GM21576 (cell line): Measurements from ENCODE around the gene PTPRN2.
"Not testable (repeated sequence)": the region's sequence is repeated elsewhere in the genome, so short reads cannot be mapped to it uniquely, and the experiment has no call there.

Source experiments
- ATAC-seq: cut with Tn5 transposase; IDR thresholded peaks from one replicate; pipeline ENCODE4 v1.9.1; 2021; ENCODE audit warnings: mild to moderate bottlenecking, moderate library complexity; ENCODE audit not compliant: unreplicated experiment

PTPRN2 gene

DNA sequence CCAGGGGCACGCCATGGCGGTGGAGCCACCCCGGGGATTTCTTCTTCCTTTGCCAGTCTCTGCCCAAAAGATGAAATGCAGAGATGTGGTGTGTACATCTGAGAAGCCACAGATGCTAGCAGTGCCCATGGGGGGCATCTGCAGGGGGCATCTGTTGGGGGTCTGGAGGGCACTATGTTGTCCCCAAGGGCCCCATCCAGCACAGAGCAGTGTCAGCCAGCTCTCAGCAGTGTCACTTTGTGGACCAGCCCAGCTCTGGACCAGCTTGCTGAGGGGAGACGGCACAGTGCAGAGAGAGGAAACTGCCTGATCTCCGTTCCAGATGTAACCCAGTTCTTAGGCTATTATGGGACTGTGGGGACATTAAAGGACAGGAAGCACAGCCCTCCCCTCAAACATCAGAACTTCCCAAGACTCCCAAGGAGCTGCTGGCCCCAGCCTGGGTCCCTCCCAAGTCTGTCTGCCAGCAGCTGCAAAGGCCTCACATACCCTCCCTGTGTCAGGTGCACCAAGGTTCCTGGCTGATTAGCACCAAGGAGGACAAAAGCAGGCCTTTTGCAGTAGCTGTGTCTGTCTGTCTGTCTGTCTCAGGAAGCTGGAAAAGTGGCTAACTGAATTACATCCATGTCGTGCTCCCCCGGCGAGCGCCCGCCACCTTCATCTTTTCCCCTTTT, 536.5 kb downstream of the PTPRN2 start:
- ATAC-seq: no peak

DNA sequence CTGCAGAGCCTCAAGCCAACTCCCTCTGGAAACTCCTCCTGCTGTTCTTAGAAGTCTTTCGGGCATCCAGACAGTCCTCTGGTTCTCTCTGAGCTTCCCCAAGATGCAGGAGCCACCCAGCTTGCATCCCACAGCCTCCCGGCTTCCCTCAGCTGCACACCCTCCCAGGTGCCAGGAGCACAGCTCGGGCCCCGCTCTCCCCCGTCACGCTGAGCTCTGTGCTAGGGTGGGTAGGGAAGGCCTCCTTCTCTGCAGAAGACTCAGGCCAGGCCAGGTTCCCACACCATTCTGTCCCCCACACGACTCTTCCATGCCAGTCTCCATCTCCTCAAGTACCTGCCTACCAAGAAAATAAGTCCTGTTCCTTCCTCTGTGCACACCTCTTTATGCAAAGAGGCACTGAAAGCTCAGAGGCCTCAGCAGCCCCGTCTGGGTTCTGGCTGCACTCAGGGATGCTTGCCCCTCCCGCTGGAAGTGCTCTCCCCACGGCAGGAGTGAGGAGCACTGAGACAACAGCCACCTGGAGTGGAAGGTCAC, 537.1 kb downstream of the PTPRN2 start:
- no peak for ATAC-seq

DNA sequence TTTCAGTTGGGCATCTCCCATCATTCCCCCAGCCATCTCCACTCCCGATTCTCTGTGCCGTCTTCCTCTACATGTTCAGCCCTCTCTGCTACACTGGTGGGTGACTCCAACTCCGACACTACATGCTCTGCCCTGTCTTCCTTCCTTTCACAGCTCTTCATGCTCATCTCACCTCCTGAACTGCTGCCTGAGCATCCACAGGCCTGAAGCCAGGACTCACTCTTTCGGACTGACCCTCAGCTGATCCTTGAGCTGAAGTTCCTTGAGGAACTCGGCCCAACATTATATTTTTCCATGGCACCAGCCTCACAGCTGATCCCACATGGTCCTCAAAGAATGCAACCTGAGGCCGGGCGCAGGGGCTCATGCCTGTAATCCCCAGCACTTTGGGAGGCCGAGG, 538.4 kb downstream of the PTPRN2 start:
- ATAC-seq: no peak

DNA sequence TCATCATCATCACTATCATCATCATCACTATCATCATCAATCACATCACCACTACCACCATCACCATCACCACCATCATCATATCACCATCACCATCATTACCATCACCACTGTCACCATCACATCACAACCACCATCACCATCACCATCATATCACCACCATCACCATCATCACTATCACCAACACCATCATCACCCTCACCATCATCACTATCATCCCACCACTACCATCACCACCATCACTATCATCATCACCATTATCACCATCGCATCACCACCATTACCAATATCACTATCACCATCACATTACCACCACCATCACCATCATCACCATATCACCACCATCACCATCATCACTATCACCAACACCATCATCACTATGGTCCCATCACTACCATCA, 539.1 kb downstream of the PTPRN2 start:
- no peak for ATAC-seq

DNA sequence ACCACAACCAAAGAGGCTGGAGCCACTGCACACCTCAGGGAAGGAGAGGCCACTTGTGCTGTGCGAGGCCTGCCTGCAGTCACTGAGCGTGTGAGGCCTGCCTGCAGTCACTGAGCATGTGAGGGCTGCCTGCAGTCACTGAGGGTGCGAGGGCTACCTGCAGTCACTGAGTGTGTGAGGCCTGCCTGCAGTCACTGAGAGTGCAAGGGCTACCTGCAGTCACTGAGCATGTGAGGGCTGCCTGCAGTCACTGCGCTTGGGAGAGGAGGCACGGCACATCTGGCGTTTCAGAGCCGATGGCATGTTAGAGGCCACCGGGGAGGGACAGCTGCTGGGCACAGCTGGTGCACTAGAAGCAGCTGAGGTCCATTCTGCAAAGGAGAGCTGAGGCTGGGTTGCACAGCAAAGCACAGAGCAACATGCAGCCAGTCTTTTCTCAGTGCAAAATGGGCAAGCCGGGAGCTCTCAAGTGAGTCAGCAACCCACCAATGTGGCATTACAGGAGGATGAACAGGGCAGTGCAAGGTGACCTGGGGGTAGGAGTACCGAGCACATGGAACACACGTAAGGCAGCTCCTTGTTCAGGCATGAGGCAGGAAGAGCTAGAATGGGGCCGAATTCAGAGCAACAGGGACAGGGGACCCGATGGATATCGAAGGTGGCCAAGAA, 540.1 kb downstream of the PTPRN2 start:
- ATAC-seq: no peak

DNA sequence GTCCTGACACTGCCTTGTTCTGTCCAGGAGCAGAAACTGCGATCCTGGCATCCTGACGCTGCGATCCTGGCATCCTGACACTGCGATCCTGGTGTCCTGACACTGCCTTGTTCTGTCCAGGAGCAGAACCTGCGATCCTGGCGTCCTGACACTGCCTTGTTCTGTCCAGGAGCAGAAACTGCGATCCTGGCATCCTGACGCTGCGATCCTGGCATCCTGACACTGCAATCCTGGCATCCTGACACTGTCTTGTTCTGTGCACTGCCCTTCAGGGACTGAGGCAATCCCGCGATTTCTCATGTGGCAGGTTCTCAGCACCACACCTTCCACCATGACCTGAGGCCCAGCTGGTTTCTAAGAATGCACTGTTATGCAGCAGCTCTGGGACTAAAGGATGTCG, 541.4 kb downstream of the PTPRN2 start:
- ATAC-seq: not testable (repeated sequence)

DNA sequence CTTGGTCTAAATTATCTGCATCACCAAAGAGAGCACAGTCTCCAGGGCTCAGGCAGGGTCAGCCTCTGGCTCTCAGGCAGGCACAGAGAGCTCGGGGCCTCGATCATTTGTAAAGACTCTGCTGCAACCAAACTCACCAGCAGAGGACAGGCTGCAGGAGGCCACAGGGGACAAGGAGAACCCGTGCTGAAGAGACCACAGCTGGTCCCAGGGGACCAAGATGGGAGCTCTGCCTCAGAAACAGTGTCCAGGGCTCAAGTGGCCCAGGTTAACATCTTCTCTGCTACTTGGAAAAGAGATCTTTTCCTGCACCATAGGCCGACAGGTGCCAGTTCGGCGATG, 543.2 kb downstream of the PTPRN2 start:
- ATAC-seq: no peak

DNA sequence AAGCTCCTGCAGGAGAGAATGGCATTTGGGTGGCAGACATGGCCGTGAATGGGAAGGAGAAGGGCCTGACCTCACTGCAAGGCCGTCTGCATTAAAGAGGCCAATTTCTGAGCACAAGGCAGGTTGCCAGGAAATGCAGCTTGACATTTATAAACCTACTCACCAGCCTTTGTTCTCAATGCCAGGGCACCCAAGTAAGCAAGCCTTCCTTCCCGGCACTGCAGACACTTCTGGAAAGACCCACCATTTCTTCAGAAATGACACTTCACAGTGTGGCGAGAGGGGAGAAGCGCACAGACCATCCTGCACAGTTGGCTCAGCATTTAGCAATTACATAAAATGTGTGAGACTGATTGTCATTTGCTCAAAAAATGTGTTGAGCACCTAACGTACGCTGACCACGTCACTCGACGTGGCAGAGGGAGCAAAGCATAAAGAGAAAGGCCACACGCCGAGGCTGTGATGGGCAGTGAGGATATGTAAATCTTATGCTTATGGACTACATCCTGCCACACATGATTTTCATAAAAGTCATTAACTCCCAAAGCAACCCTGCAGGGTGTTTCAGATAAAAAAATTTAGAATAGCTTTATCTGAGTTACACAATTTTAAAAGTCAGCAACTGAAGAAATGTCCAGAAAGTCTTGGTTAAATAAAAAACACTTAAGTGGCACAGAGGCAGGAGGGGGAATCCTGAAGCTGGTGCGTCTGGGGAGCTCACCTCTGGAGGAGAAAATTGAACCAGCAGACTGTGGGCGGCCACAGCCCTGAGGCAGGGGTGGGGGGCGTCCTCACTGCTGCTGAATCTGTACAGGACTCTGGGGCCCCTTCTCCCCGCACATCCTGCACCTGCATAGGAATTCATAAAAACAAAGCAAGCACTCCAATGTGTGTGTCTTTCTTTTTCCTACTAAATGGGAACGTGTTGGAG, 543.8 kb downstream of the PTPRN2 start:
- no peak for ATAC-seq

DNA sequence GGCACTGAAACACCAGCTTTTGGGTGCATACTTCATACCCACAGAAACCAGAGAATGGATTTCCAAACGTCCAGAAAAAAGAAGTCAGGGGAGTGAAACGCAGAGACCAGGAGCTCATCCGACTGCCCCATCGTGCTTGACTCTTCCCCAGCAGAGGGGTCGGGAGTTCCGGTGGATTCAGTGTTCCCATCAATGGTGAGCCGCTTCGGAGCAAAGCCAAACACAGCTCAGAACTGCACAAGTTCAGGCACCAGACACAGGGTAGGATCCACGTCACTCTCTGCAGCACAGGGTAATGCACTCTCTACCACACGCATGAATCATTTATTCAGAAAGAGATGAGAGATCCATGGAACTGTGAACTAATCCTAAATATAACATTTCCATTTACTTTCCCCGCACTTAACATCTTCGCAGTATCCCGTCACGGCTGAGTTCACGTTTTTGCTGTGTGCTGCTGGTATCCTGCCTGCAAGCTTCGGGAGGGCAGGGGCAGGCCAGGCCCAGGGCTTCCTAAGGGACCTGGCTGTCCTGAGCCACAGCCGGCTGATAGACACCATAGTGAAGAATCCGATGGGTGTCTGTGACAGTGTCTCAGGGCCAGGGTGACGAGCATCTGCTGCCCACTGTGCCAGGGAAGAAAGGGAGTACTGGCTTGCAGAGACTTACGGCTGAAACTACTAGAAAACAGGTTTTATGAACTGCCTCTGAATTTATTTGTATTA, 545.3 kb downstream of the PTPRN2 start:
- no peak for ATAC-seq

DNA sequence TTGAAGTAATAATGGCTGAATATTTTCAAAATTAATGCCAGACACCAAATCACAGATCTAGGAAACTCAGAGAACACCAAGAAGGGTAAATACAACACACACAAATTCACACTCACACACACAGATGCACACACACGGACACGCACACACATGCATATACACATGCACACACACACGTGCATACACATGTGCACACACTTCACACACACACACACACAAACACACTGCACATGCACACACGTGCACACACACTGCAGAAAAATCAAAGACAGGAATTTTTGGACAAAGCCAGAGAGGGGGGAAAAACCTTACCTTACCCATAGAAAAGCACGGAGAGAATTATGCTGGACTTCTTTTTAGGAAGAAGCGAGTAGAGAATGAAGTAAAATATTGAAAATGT, 547.4 kb downstream of the PTPRN2 start:
- no peak for ATAC-seq

DNA sequence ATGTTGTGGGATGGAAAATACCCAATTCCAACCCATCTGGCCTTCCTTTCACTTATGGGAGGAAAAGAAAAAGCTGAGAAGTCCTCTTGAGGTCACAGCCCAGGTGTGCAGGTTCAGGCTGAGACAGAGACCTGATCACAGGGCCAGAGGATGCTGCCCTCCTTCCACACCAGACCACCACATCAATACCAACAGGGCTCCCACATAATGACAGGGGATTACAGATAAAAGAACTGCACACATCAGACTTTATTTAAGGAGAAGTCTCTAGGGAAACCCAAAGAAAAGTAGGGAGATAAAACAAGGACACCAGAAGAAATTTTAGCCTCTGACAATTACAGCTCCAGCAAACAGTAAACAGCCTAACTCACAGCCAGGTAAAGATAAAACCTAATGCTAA, 548.4 kb downstream of the PTPRN2 start:
- no peak for ATAC-seq

DNA sequence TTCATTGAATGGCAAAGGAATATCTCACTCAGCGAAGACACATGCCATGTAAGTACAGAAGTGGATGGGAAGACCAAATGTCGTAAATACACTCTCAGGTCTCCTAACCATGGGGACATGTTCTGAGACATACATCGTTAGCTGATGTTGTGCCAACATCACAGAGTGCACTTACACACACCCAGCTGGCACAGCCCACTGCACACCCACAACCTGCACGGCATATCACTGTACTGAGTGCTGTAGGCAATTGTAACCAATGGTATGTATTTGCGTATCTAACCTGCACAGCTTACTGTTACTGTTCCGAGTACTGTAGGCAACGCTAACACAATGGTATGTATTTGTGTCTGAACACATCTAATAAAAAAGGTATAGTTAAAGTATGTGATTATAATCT, 550.4 kb downstream of the PTPRN2 start:
- ATAC-seq: no peak

DNA sequence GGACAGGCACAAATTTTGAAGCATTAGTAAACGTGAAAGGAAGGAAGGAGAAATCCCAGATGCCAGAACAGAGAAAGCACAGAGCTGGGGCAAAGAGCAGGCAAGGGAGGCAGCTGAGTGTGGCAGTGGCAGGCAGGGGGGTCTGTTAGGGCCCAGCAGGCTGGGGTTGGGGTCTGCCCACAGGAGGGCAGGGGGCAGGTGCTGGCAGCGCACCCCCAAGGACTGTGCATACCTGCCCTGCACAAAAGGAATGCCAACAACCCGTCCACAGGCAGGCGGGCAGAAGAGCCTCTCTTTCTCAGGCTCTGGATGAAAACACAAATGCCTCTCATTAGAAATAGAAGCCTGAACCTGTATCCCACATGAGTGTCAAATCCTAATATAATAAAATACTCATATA, 552.3 kb downstream of the PTPRN2 start:
- ATAC-seq: no peak

DNA sequence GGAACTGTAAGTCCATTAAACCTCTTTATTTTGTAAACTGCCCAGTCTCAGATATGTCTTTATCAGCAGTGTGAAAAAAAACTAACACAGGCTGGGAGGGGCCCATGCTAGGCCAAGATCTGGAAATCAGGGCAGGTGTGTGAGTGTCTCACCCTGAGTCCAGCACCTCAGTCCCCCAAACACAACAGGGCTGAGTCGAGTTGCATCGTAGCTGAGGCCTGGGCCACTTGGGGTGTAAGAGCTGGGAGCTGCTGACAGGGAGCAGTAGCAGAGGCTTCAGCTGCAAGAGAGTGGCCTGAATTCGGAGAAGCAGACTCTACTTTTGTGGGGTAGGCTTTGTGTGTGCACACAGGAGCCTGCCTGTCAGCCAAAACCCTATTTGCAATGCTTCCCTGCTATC, 553.1 kb downstream of the PTPRN2 start:
- ATAC-seq: no peak

DNA sequence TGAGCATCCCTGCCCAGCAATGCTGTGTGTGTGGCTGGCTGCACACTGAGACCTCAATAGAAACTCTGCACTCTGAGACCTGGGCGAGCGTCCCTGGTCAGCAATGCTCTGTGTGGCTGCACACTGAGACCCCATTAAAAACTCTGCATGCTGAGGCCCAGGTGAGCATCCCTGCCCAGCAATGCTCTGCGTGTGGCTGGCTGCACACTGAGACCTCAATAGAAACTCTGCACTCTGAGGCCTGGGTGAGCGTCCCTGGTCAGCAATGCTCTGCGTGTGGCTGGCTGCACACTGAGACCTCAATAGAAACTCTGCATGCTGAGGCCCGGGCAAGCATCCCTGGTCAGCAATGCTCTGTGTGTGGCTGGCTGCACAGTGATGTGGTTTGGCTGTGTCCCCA, 553.7 kb downstream of the PTPRN2 start:
- ATAC-seq: not testable (repeated sequence)

DNA sequence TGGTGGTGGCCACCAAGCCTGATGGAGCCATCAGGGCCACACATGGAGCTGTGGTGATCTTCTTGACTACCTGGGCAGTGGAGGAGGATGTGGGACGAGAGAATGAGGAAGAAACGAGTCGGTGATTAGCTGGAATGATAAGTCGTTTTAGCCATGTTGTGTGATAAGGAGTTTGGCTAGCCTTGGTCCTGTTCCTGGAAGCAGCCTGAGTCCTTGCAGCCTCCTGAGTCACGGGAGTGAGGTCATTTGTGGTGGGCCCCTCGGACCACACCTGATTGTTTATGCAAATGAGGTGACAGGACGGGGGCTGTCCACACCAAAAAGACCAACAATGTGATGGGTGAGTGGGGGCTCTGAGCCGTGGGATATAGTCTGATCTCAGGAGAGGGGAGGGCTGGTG, 554.4 kb downstream of the PTPRN2 start:
- ATAC-seq: no peak

DNA sequence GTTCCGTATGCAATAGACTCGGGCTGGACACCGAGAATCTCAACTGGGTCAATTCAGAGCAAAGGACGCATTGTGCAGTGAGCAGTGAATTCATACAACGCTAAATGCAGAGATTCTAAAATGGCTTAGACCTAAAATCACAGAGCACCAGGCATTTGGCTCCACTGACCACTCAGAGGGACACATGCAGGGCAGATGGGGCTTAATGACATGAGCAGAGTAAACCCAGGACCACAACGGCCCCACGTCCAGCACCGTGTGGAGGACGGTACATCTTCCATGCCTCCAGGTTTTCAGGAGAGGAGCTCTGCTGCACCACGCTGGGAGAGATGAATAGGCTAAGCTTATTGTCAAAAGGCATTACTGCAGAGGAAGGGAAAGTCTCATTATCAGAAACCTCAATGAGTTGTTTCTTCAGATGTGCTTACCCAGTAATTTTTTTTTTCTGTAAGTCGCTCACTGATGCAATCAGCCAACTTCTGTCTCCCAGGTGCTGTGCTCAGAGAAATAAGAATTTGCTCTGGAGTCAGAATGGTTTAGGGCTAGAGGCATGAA, 555.0 kb downstream of the PTPRN2 start:
- ATAC-seq: no peak

DNA sequence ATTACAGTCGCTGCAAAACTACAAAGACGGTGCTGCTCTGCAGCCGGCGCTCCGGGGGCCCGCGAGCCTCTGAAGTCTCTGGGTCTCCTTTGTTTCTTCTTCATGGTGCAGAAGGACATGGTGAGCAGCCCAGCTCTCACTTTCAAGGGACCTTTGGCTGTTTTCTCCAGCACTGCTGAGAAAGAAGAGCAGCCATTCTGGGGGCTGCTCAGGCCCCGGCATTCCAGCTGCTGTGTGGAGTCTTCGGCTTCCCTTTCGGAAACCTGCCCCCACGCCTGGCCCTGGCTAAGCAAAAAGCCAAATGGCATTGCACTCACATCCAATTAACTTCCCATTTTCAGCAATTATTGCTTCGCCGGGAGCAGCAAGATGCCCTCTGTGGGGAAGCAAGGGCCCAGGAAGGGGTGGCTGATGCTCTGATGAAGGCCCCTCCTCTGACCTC, 555.7 kb downstream of the PTPRN2 start:
- ATAC-seq: no peak

DNA sequence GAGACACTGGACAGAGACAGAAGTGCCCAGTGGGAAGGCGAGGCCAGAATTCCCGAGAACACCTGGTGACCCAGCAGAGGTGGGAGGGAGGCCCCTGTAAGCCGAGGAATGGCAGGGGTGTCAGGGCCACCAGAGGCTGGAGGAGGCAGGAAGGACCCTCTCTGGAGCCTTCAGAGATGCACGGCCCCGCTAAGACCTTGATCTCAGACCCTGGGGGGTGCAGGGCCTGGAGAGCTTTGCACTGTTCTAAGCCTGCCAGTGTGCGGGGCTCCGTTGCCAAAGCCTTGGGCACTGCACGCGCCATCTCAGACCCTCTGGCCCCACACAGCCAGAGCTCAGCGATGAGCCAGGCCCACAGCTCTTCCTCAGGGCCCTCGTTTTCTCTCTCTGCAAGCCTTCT, 557.1 kb downstream of the PTPRN2 start:
- ATAC-seq: no peak

DNA sequence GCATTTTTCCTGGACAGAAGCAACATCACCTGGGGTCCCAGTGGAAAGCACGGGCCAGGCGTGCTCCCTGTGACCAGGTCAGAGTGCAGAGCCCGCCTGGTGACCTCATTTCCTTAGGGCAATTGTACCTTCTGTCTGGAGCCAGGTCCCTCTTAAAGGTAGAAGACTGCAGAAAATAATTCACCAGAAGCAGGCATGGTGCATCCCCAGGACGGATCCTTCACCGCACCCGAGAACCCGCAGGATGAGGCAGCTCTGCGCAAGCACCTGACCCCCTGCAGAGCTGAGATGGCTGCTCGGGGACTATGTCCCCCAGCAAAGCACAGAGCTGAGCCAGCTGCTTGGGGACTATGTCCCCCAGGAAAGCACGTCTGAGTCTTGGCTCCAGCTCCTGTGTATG, 557.6 kb downstream of the PTPRN2 start:
- ATAC-seq: no peak

DNA sequence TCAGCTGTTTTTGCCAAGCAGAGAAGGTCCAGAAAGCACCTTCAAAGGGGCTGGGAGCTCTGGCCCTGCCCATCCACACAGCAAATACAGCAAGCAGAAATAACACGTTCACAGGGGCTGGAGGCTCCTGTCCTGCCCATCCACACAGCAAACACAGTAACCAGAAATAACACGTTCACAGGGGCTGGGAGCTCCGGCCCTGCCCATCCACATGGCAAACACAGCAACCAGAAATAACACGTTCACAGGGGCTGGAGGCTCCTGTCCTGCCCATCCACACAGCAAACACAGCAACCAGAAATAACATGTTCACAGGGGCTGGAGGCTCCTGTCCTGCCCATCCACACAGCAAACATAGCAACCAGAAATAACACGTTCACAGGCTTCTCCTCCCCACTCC, 558.1 kb downstream of the PTPRN2 start:
- no peak for ATAC-seq
